MM.1S (cell line): Measurements from ENCODE around the gene UTS2R.

Experiments
- EZH2phosphoT487 ChIP-seq: fragments of 300-600 bp; sonication (generic); IDR thresholded peaks from 2 replicates; pipeline ENCODE4 v1.6.1; 2018; ENCODE audit warnings: antibody characterized with exemption, low read length
- TF ChIP-seq, protein P1 (sequence below): fragments of 300-600 bp; sonication (generic); IDR thresholded peaks from 2 replicates; pipeline ENCODE4 v1.5.1; 2016; ENCODE audit warnings: antibody characterized with exemption, low read length, mixed read lengths

DNA sequence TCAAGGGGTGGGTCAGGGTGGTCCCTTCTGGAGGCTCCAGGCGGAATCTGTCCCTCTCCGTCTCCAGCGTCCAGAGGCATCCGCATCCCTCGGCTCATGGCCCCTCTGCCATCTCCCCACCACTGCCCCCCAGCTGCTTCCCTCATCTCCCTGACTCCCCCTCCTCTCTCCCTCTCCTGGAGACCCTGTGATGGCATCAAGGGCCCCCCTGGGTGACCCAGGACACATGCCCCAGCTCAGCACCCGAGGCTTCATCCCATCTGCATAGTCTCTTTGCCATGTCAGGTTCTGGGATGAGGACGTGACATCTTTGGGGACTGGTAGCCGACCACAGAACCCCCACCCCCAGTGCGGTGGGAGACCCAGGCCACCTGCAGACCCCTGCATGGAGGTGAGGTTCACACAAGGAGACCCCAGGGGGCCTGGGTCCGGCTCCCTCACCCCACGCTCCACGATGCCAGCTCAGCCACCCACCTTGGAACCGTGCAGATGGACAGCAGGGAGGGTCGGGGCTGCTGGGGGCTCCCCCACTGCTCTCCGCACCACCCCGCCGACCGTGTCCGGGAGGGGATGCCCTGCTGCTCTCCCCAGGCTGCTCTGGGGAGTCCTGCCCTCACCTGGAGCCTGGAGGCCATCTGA is 41.8 kb upstream of the UTS2R start:
- TF ChIP-seq, protein P1, sequence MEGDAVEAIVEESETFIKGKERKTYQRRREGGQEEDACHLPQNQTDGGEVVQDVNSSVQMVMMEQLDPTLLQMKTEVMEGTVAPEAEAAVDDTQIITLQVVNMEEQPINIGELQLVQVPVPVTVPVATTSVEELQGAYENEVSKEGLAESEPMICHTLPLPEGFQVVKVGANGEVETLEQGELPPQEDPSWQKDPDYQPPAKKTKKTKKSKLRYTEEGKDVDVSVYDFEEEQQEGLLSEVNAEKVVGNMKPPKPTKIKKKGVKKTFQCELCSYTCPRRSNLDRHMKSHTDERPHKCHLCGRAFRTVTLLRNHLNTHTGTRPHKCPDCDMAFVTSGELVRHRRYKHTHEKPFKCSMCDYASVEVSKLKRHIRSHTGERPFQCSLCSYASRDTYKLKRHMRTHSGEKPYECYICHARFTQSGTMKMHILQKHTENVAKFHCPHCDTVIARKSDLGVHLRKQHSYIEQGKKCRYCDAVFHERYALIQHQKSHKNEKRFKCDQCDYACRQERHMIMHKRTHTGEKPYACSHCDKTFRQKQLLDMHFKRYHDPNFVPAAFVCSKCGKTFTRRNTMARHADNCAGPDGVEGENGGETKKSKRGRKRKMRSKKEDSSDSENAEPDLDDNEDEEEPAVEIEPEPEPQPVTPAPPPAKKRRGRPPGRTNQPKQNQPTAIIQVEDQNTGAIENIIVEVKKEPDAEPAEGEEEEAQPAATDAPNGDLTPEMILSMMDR, result no peak
- TF ChIP-seq EZH2phosphoT487, result no peak
